HepG2 (cell line): ENCODE measurements around the gene AKR7A2. TPM values are rescaled to one million over a fixed set of nuclear protein-coding genes. Genes with fewer than 3 reads are reported as not detected.

Source experiments
- ATAC-seq: fragments of 200-7000 bp; cut with Tn5 transposase; 3 replicates; pipeline ENCODE4 v1.9.1; 2020; ENCODE audit warnings: mild to moderate bottlenecking, moderate library complexity
- BruUV-seq: library from RNA; stranded (reverse); fragments of 400-500 nt; replicated peaks from 2 replicates; lab custom pipeline; 2021; lab: Mats Ljungman, UMichigan
- CTCF ChIA-PET: fragments of 300-600 bp; formaldehyde crosslinking; extraction: SDS; loops from one replicate; lab custom pipeline; 2021; ENCODE audit warnings: low total read pairs, inconsistent platforms, low intra/inter-chr PET ratio; lab: Yijun Ruan, JAX
- POLR2A ChIA-PET: fragments of 350-600 bp; sonication (Branson Sonifier 250); formaldehyde crosslinking; loops from one replicate; lab custom pipeline; 2020; ENCODE audit warnings: antibody characterized with exemption, inconsistent platforms; lab: Yijun Ruan, JAX
- DNase-seq: peaks from one replicate; pipeline ENCODE4 v3.0.0-alpha.2; 2015; ENCODE audit warnings: low spot score
- FAIRE-seq: peaks from 3 replicates; lab custom pipeline; 2011; peaks lifted over from hg19 to GRCh38; lab: Jason Lieb, UNC
- H2AFZ ChIP-seq: one replicate; pipeline ENCODE4 v1.6.1; 2011; ENCODE audit warnings: low read length, inconsistent platforms
- H3K27ac ChIP-seq: fragments of 300-600 bp; 3 replicates; pipeline ENCODE4 v1.8.0; 2011; ENCODE audit warnings: mixed run types, mild to moderate bottlenecking, mixed read lengths, low read length, inconsistent platforms; ENCODE audit not compliant: insufficient read depth; ENCODE audit errors: extremely low read length
- H3K27me3 ChIP-seq, 2 experiments: fragments of 200-600 bp in 1 of 2; 2 replicates in 1 of 2; 3 replicates in 1 of 2; pipeline versions ENCODE4 v1.6.0 to v1.8.0; 2011; ENCODE audit warnings: low read length in 2 of 2, mild to moderate bottlenecking in 2 of 2, moderate library complexity in 2 of 2, inconsistent platforms in 1 of 2; ENCODE audit not compliant: insufficient read depth in 2 of 2, control insufficient read depth in 1 of 2
- H3K36me3 ChIP-seq, 2 experiments: fragments of 200-600 bp in 1 of 2; replicated peaks in 1 of 2; 2 replicates in 1 of 2; 3 replicates in 1 of 2; pipeline versions ENCODE4 v1.5.1 to v1.8.0; 2011; ENCODE audit warnings: low read length in 2 of 2, inconsistent platforms in 1 of 2; ENCODE audit not compliant: insufficient read depth in 2 of 2, control insufficient read depth in 1 of 2
- H3K4me1 ChIP-seq: 2 replicates; pipeline ENCODE4 v1.5.1; 2012; ENCODE audit warnings: low read length, inconsistent platforms; ENCODE audit not compliant: insufficient read depth
- H3K4me2 ChIP-seq: 2 replicates; pipeline ENCODE4 v1.6.0; 2011; ENCODE audit warnings: low read depth, low read length, inconsistent platforms
- H3K4me3 ChIP-seq, 3 experiments: fragments of 200-600 bp in 1 of 3; sonication (generic), shearing (Covaris generic) in 1 of 3; replicated peaks in 1 of 3; 2 replicates each; pipeline ENCODE4 v1.5.1; 2011 to 2016; ENCODE audit warnings: low read length in 3 of 3, inconsistent platforms in 2 of 3, low read depth in 2 of 3, mild to moderate bottlenecking in 2 of 3, control low read depth in 1 of 3, mixed read lengths in 1 of 3; ENCODE audit not compliant: insufficient read depth in 1 of 3
- H3K79me2 ChIP-seq: one replicate; pipeline ENCODE4 v1.6.1; 2011; ENCODE audit warnings: low read length, inconsistent platforms; ENCODE audit not compliant: insufficient read depth
- H3K9ac ChIP-seq: 2 replicates; pipeline ENCODE4 v1.6.0; 2011; ENCODE audit warnings: mild to moderate bottlenecking, low read depth, low read length, inconsistent platforms; ENCODE audit not compliant: insufficient read depth
- H3K9me3 ChIP-seq: 2 replicates; pipeline ENCODE4 v1.5.1; 2012; ENCODE audit warnings: mild to moderate bottlenecking, low read length
- H4K20me1 ChIP-seq: 2 replicates; pipeline ENCODE4 v1.6.0; 2011; ENCODE audit warnings: inconsistent platforms, mild to moderate bottlenecking, low read length, moderate library complexity; ENCODE audit not compliant: insufficient read depth
- DNMT1 ChIP-seq: sonication (generic); formaldehyde crosslinking; IDR thresholded peaks from 2 replicates; pipeline ENCODE4 v1.5.1; 2020; ENCODE audit warnings: mild to moderate bottlenecking, missing genetic modification reagents
- ETV5 ChIP-seq: IDR thresholded peaks from 2 replicates; pipeline ENCODE4 v1.6.1; 2018; ENCODE audit warnings: missing biosample characterization, missing genetic modification reagents, inconsistent platforms, borderline replicate concordance
- MAF1 ChIP-seq: sonication (generic); formaldehyde crosslinking; IDR thresholded peaks from 2 replicates; pipeline ENCODE4 v1.5.0; 2020; ENCODE audit warnings: missing genetic modification reagents, borderline replicate concordance
- TFE3 ChIP-seq: IDR thresholded peaks from 2 replicates; pipeline ENCODE4 v1.6.1; 2016
- XRCC5 ChIP-seq: fragments of 200-400 bp; formaldehyde crosslinking; optimal IDR thresholded peaks from 2 replicates; pipeline ENCODE3; 2017; ENCODE audit warnings: mild to moderate bottlenecking, low read length
- ZNF567 ChIP-seq: sonication (generic); formaldehyde crosslinking; IDR thresholded peaks from 2 replicates; pipeline ENCODE4 v1.8.1; 2023; ENCODE audit warnings: mild to moderate bottlenecking, missing genetic modification reagents, borderline replicate concordance
- ZNF605 ChIP-seq: sonication (generic); formaldehyde crosslinking; IDR thresholded peaks from 2 replicates; pipeline ENCODE4 v1.8.0; 2022; ENCODE audit warnings: mild to moderate bottlenecking, missing genetic modification reagents
- ZNF670 ChIP-seq: sonication (generic); formaldehyde crosslinking; IDR thresholded peaks from 2 replicates; pipeline ENCODE4 v1.8.0; 2022; ENCODE audit warnings: mild to moderate bottlenecking, missing genetic modification reagents, borderline replicate concordance
- ZNF788 ChIP-seq: sonication (generic); formaldehyde crosslinking; IDR thresholded peaks from 2 replicates; pipeline ENCODE4 v1.5.0; 2020; ENCODE audit warnings: mild to moderate bottlenecking, missing genetic modification reagents, borderline replicate concordance
- WGBS: methylation state at CpG from one replicate; pipeline ENCODE4 v1.1.6; 2017; ENCODE audit warnings: low lambda C conversion rate; 5-methylcytosine and 5-hydroxymethylcytosine counted together
- in situ Hi-C: cut with HindIII; loops from 2 replicates; pipeline ENCODE4 v1.10.0; 2017; ENCODE audit warnings: low pct_unique_long_range_greater_than_20kb; ENCODE audit not compliant: extremely low pct_ligation_motif_present
- intact Hi-C: fragments of 100-400 bp; cut with micrococcal nuclease; formaldehyde crosslinking; loops from one replicate; pipeline ENCODE4 v1.10.0; 2022; ENCODE audit not compliant: unreplicated experiment
- polyA plus RNA-seq, 8 experiments: library from polyadenylated mRNA; depleted of rRNA in 3 of 8; stranded (reverse) in 7 of 8; unstranded in 1 of 8; fragments of >200 nt; fragmentation: Illumina TruSeq in 4 of 8; extraction: Trizol in 4 of 8; gene quantifications; 2 replicates each; pipeline versions ENCODE4 v1.2.1 to v1.2.3, GENCODE V29; 2011 to 2016; ENCODE audit warnings: low read depth in 4 of 8, missing spikeins in 1 of 8, mixed read lengths in 1 of 8; ENCODE audit not compliant: insufficient read depth in 1 of 8
- total RNA-seq, 5 experiments: library from RNA; depleted of rRNA; stranded (reverse); fragments of >200 nt; fragmentation: Illumina TruSeq; extraction: Trizol; gene quantifications; 2 replicates each; pipeline ENCODE4 v1.2.3, GENCODE V29; 2016; ENCODE audit warnings: low read depth in 1 of 5
- TF ChIP-seq, protein P1 (sequence below): sonication (generic); formaldehyde crosslinking; IDR thresholded peaks from 2 replicates; pipeline ENCODE4 v1.8.1; 2022; ENCODE audit warnings: low read depth, mild to moderate bottlenecking, missing genetic modification reagents
- TF ChIP-seq, protein P2 (sequence below), 2 experiments: sonication (generic) in 1 of 2; formaldehyde crosslinking in 1 of 2; IDR thresholded peaks; 2 replicates each; pipeline versions ENCODE4 v1.4.0 to v1.6.1; 2018 to 2020; ENCODE audit warnings: missing genetic modification reagents in 2 of 2, borderline replicate concordance in 1 of 2, low read depth in 1 of 2, mild to moderate bottlenecking in 1 of 2, missing biosample characterization in 1 of 2
- TF ChIP-seq, protein P3 (sequence below): sonication (generic); formaldehyde crosslinking; IDR thresholded peaks from 2 replicates; pipeline ENCODE4 v1.4.0; 2020; ENCODE audit warnings: missing genetic modification reagents

The AKR7A2 gene
- total and polyA plus RNA-seq, 2 of the 13 experiments (the other 11 are each of a cell fraction or from before 2014, with no cell fraction given) = 45.2 to 75.6 TPM

DNA sequence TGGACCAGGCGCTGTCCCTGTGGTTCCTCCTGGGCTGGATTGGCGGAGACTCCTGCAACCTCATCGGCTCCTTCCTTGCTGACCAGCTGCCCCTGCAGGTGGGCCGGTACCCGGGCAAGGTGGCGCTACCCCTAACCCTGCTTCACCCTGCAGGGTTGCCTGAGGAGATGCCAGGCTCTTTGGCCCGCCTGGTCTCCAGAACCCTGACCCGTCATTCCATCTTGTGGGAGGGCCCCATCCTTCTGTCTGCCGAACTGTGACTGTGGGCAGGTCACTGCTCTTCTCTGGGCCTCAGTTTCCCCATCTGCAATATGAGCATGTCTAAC lies 12.7 kb upstream of the AKR7A2 start:
- peaks cover 18 to 50% of the 10 kb centered on the region in 2 experiments for H3K36me3 ChIP-seq
- WGBS = 88% methylated on average over 4 of the region's 9 CpGs
- no TSS peak for BruUV-seq
- in situ Hi-C loops = no loop called here
- H3K9ac ChIP-seq = no peak overlapping the region
- intact Hi-C loops = no loop called here
- no peak overlapping the region for H3K4me3 ChIP-seq
- H3K27me3 ChIP-seq = no peaks in the 10 kb centered on the region
- ChIA-PET CTCF (no interaction called here), POLR2A (no interaction called here)
- no peak overlapping the region for H3K27ac ChIP-seq
- no peak overlapping the region for H3K4me2 ChIP-seq
- H3K9me3 ChIP-seq = no peaks in the 10 kb centered on the region
- ATAC-seq (no peak), FAIRE-seq (no peak), DNase-seq (no peak)
- no peak overlapping the region for H2AFZ ChIP-seq
- H3K4me1 ChIP-seq = no peaks in the 10 kb centered on the region
- no peaks in the 10 kb centered on the region for H3K79me2 ChIP-seq
- H4K20me1 ChIP-seq = no peaks in the 10 kb centered on the region
- TF ChIP-seq DNMT1 (CRISPR knock-in tag) = no peak
- TF ChIP-seq, protein P1, sequence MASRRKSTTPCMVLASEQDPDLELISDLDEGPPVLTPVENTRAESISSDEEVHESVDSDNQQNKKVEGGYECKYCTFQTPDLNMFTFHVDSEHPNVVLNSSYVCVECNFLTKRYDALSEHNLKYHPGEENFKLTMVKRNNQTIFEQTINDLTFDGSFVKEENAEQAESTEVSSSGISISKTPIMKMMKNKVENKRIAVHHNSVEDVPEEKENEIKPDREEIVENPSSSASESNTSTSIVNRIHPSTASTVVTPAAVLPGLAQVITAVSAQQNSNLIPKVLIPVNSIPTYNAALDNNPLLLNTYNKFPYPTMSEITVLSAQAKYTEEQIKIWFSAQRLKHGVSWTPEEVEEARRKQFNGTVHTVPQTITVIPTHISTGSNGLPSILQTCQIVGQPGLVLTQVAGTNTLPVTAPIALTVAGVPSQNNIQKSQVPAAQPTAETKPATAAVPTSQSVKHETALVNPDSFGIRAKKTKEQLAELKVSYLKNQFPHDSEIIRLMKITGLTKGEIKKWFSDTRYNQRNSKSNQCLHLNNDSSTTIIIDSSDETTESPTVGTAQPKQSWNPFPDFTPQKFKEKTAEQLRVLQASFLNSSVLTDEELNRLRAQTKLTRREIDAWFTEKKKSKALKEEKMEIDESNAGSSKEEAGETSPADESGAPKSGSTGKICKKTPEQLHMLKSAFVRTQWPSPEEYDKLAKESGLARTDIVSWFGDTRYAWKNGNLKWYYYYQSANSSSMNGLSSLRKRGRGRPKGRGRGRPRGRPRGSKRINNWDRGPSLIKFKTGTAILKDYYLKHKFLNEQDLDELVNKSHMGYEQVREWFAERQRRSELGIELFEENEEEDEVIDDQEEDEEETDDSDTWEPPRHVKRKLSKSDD (CRISPR knock-in tag) = no peak
- TF ChIP-seq ZNF605 (CRISPR knock-in tag) = no peak
- TF ChIP-seq, protein P2, sequence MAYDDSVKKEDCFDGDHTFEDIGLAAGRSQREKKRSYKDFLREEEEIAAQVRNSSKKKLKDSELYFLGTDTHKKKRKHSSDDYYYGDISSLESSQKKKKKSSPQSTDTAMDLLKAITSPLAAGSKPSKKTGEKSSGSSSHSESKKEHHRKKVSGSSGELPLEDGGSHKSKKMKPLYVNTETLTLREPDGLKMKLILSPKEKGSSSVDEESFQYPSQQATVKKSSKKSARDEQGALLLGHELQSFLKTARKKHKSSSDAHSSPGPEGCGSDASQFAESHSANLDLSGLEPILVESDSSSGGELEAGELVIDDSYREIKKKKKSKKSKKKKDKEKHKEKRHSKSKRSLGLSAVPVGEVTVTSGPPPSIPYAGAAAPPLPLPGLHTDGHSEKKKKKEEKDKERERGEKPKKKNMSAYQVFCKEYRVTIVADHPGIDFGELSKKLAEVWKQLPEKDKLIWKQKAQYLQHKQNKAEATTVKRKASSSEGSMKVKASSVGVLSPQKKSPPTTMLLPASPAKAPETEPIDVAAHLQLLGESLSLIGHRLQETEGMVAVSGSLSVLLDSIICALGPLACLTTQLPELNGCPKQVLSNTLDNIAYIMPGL (CRISPR knock-in tag; IDR thresholded peaks at IDR 0.05; ENCODE audit: borderline replicate concordance in 1 of 2, low read depth in 1 of 2) = no peak
- no peak for TF ChIP-seq XRCC5
- no peak for TF ChIP-seq TFE3 (CRISPR knock-in tag)
- TF ChIP-seq, protein P3, sequence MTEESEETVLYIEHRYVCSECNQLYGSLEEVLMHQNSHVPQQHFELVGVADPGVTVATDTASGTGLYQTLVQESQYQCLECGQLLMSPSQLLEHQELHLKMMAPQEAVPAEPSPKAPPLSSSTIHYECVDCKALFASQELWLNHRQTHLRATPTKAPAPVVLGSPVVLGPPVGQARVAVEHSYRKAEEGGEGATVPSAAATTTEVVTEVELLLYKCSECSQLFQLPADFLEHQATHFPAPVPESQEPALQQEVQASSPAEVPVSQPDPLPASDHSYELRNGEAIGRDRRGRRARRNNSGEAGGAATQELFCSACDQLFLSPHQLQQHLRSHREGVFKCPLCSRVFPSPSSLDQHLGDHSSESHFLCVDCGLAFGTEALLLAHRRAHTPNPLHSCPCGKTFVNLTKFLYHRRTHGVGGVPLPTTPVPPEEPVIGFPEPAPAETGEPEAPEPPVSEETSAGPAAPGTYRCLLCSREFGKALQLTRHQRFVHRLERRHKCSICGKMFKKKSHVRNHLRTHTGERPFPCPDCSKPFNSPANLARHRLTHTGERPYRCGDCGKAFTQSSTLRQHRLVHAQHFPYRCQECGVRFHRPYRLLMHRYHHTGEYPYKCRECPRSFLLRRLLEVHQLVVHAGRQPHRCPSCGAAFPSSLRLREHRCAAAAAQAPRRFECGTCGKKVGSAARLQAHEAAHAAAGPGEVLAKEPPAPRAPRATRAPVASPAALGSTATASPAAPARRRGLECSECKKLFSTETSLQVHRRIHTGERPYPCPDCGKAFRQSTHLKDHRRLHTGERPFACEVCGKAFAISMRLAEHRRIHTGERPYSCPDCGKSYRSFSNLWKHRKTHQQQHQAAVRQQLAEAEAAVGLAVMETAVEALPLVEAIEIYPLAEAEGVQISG = no peak
- TF ChIP-seq ETV5 (CRISPR knock-in tag) = no peak
- no peak for TF ChIP-seq ZNF567 (CRISPR knock-in tag)
- no peak for TF ChIP-seq ZNF670 (CRISPR knock-in tag)
- TF ChIP-seq MAF1 (CRISPR knock-in tag) = no peak
- no peak for TF ChIP-seq ZNF788 (CRISPR knock-in tag)
